ENCODE results near the gene KIF20B. TPM values are rescaled to one million over a fixed set of nuclear protein-coding genes. Genes with fewer than 3 reads are reported as not detected.
"Not testable (repeated sequence)": the region's sequence is repeated elsewhere in the genome, so short reads cannot be mapped to it uniquely, and the experiment has no call there.

KIF20B gene
- polyA plus RNA-seq, 1 donor = 5.3 TPM

DNA sequence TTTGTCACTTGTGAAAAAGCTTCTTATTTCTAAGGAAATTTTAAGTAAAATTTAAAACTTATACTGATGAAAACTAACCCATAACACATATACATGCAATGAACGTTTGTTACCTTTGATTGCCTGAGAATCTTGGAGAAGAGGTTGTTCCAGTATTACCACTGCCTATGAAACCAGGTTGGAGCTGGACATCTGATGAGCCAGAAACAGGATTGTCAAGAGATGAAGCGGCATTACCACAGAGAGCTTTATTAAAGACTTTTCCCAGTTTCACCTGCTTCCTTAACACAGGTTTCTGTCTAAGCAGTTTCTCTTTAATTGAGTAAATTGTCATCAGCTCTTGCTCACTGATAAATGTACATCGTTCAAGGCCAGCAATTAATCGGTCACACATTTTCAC lies 9.0 kb upstream of the KIF20B start:
- no peak for DNase-seq (ENCODE audit: low read depth)

DNA sequence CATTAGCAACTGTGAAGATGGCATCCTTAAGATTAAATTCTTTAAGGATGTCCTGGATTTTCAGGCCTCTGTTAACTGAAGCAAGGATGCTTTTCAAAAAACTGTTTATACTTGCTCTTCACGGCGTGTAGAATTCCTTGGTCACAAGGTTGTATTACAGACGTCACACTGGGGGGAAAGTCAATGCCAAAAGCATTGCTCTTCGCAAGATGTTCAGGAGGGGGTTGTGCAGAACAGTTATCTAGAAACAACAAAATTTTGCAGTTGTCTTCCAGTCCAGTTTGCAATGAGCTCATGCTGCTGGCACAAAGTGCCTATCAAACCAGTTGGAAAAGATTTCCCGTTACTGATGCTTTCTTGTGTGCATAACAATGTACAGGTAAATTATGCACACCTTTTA lies 8.2 kb upstream of the KIF20B start:
- no peak for DNase-seq (ENCODE audit: low read depth)

DNA sequence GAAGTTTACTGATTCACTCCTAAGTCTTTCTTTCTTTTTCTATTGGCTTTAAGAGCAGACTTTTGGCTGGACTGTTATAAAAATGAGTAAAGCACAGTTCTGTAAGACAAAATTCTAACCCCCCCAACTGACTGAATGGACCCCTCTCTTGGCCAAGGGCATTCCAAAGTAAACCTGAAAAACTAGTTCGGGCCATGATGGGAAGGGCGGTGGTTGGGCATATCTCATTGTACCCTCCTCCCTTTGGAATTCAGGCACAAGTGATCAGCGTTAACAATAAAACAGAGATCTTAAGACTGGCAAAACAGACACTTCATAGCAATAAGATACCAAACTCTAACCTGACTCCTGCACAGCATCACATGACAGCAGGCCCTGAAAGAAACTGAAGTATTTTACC lies 6.1 kb upstream of the KIF20B start:
- DNase-seq (ENCODE audit: low read depth) = no peak

DNA sequence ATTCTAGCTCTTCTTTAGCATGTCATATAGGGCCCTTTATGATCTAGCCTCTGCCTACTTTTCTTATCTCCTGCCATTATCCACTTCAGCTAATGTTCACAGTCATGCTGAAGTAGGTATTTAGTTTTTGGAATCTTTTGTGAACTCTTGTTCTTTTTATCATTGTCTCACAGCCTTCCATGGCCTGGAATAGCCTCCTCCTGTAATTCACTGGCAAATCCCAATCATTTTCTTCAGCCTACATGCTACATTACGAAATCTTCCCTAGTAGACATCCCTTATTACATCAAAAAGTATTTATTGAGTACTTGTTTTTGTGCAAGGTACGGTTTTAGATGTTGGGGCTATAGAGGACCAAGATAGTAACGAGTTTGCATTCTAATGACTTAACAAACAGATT lies 3.4 kb upstream of the KIF20B start:
- DNase-seq (ENCODE audit: low read depth) = no peak

DNA sequence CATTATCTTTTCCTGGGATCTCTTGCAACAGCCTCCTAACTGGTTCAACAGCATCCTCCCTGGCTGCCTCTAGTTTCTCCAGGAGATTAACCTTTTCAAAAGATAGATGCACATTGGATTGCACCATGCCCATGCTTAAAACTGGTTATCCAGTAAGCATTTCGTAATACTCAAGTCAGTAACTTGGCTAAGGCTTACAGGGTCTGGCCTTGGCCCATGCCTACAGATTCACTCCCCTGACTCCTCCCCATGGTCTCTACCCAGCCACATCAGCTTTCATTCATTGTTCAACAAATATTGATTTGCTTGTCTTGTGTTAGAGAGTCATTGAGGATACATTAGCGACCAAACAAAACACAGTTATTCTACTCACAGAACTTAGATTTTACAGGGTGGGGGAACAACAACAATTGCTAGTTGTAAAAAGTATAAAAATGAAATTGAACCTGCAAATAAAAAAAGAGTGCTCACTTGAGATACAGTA lies 1.8 kb upstream of the KIF20B start:
- DNase-seq (ENCODE audit: low read depth) = no peak

DNA sequence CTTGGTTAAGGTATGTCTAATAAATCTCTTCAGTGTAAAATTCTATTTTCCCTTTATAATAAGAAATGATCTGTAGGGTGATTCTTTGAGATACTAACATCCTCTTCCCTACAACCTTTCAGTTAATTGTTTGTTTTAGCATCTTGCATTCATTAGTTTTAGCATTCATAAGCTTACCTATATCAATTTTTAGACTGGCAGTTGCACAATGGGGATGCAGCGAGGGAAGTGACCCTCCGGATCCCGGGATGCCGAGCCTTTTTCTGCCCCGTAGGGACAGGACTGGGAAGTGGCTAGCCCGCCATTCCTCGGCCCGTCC lies 508 bp upstream of the KIF20B start:
- DNase-seq (ENCODE audit: low read depth) = no peak

DNA sequence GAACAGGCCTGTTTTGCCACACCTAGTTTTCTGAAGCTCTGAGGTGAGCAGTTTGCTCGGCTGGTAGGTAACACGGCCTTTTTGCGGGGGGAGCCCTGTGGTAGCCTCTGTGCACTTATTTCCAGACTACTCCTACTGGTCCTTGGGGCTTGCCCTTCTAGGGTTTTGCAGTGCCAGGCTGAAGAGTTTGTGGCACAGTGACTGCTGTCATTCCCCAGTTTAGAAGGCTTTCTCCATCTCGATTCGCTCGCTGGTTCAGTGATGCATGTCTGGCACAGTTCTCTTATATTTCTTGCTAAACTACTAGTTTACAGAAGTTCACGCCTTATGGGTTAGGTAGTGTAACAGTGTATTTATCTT lies 711 bp downstream of the KIF20B start:
- no peak for DNase-seq (ENCODE audit: low read depth)

DNA sequence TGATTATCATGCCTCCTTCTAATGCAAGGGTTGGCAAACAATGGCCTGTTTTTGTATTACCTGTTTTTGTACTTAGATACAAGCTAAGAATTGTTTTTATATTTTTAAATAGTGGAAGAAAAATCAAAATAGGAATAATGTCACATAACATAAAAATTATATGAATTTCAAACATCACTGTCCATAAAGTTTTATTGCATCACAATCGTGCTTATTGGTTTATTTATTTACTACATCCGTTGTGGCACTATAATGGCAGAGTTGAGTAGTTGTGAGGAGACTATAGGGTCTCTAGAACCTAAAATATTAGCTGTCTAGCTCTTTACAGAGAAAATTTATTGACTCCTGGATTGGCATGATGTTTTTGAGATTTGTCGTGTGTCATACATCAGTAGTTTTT lies 4.1 kb downstream of the KIF20B start:
- DNase-seq (ENCODE audit: low read depth) = no peak

DNA sequence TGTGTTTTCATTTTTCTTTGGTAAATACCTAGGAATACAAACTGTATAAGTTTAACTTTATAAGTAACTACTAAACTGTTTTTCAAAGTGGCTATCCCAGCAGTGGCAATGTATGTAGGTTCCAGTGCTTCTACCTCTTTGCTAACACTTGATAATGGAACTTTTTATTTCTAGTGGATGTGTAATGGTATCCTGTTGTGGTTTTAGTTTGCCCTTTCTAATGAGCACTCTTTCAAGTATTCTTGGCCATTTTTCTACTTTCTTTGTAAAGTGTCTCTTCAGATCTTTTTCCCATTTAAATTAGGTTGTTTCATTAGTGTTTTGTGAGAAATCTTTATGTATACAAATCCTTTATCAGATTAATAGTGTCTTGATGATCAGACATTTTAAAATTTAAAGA lies 4.6 kb downstream of the KIF20B start:
- DNase-seq (ENCODE audit: low read depth) = no peak

DNA sequence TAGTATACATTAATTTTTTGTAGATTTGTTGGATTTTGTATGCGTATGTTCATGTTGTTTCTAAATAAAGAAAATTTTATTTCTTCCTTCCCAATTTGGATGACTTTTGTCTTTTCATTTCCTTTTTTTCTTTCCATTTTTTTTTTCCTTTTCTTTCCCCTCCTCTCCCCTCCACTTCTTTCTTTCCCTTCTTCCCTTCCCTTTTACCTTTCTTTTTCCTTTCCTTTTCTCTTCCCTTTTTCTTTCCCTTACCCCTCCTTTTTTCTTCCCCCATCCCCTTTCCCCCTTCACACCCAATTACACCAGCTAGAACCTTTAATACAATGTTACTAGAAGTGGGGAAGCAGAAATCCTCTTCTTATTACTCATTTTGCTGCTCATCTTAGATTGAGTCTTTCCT lies 6.0 kb downstream of the KIF20B start:
- no peak for DNase-seq (ENCODE audit: low read depth)

DNA sequence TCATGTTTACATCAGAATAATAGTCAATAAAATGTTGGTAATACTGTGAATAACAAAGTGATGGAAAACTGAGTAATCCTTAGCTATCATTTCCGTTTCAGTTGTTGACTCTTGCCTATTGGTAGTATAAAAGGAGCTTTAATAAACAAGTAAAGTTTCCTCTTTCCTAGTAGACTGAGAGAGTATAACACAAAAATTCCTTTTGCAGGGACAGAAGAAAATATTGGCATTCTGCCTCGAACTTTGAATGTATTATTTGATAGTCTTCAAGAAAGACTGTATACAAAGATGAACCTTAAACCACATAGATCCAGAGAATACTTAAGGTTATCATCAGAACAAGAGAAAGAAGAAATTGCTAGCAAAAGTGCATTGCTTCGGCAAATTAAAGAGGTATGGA lies 9.4 kb downstream of the KIF20B start:
- no peak for DNase-seq (ENCODE audit: low read depth)

DNA sequence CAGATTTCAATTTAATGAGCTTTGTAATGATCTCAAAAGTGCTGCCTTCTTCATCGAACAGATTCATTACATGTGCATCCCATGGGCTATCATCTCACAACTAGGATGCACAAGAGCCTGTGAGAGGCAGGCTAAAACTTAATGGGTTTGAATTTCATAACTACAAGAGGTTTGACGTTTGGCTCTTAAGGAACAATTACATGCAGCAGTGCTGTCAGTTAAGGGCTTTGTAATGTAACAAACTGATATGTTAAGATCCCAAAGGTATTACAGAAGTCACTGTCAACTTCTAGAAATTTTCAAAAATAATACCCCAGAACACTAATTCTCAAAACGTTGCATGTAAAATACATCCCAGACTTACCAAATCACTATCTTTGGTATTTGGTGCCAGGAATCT lies 33.2 kb downstream of the KIF20B start:
- DNase-seq (ENCODE audit: low read depth) = no peak

DNA sequence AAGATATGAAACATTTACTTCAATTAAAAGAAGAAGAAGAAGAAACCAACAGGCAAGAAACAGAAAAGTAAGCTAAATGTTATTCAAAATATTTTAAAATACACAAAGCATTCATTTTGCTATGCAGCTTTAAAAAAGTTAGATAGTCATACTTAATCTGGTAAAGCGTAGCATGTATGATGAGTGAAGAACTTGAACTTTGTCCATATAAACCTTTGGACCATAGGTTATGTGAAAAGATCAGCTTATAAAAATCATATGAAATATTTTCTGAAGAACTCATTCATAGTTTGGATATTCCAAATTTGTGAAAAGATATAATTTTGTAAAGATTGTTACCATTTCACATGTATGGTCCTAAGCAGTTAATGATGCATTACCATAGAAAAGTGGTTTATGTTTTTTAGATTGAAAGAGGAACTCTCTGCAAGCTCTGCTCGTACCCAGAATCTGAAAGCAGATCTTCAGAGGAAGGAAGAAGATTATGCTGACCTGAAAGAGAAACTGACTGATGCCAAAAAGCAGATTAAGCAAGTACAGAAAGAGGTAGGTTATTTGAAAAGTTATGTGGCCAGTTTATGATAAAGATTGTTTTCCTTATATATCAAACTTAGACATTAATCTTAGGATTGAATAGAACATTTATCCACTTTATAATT lies 37.3 kb downstream of the KIF20B start:
- DNase-seq (ENCODE audit: low read depth) = no peak

DNA sequence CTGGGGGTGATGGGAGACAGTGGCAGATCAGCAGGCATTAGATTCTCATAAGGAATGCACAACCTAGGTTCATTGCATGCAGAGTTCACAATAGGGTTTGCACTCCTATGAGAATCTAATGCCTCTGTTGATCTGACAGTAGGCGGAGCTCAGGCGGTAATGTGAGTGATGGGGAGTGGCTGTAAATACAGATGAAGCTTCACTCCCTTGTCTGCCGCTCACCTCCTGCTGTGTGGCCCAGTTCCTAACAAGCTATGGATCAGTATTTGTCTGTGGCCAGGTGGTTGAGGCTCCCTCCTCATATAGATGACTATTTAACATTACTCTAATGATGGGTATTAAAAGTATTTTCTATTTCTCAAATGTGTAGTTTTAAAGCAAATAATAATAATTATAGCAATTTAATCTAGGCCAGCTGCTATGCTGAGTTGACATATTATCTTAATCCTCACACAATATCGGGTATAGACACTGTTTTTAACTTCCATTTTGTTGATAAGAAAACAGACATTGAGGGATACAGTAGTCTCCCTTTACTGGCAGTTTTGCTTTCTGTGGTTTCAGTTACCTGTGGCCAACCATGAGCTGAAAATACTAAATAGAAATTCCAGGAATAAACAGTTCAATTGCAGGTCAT lies 39.9 kb downstream of the KIF20B start:
- DNase-seq (ENCODE audit: low read depth) = no peak

DNA sequence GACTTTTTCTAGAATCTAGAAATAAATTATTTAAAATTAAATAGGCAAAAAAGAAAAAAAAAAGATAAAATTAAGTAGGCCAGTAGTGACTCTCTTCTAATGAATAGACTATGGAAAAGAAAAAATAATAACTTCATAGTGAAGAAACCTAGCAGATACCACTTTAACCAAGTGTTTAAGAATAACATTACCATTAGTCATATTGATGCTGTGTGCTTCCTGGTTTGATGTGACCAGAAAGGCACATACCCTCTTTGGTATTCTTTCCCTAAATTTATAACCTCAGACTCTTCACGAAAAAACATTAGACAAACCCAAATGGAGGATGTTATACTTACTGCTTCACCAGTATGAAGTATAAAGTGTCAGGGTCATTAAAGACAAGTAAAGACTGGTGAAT lies 42.6 kb downstream of the KIF20B start:
- no peak for DNase-seq (ENCODE audit: low read depth)

DNA sequence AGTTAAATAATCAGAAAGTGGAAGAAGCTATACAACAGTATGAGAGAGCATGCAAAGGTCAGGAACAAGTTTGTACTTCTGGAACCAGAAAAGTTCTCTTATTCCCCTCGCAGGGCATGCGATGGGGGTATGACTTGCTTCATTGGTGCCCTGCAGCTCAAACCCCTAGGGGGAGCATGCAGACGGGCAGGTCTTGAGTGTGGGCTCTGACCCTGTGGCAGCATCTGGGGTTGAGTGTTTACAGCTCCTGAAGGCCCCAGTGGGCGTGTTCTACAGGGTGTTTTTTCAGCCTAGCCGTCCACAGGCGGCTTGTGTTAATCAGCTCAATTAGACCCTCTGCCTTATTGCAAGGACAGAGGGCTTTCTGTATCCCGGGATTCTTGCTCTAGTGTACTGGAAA lies 44.5 kb downstream of the KIF20B start:
- no peak for DNase-seq (ENCODE audit: low read depth)

DNA sequence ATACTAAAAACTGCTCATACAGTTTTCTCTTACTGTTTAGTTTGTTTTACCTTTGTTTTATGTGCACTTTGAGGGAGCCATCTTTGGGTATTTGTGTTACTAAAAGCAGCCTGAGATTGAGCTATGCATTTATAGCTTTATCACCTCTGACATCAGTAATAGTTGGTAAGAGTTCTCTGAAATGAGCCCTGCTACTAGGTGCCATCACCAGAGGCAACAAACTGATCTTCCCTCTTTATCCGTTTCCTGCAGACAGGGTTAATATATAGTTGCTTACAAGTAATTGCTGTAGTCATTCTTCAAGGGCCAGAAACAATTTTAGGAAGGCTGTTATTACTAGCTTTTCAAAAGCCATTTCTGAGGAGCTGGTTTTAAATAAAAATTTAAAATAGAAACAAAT lies 49.1 kb downstream of the KIF20B start:
- no peak for DNase-seq (ENCODE audit: low read depth)

DNA sequence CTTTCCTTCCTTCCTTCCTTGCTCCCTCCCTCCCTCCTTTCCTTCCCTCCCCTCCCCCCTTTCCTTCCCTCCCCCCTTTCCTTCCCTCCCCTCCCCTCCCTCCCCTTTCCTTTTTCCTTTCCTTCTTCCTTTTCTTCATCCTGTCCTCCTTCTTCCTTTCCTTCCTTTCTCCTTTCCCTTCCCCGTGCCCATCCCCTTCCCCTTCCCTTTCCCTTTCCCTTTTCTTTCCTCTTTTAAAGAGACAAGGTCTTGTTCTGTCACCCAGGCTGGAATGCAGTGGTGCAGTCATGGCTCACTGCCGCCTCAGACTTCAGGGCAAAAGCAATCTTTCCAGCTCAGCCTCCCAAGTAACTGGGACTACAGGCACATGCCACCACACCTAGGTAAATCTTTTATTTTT lies 54.0 kb downstream of the KIF20B start:
- DNase-seq (ENCODE audit: low read depth) = no peak

DNA sequence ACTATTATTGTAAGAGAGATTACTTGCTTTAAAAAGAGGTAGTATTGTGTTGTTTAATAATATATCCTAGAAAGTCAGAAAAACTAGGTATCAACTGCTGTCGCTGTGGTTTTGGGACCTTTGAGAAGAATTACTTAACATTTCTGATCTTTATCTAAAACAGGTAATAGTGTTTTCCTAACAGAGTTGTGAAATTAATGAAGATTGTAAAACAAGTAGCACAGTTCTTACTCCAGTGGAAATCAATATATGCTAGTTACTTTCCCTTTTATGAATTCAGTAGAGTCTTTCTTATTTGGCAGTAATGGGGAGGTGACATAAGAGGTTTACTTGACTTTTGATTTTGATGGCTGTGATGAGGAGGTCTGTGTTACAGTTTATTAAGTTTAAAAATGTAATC lies 58.1 kb downstream of the KIF20B start:
- no peak for DNase-seq (ENCODE audit: low read depth)

DNA sequence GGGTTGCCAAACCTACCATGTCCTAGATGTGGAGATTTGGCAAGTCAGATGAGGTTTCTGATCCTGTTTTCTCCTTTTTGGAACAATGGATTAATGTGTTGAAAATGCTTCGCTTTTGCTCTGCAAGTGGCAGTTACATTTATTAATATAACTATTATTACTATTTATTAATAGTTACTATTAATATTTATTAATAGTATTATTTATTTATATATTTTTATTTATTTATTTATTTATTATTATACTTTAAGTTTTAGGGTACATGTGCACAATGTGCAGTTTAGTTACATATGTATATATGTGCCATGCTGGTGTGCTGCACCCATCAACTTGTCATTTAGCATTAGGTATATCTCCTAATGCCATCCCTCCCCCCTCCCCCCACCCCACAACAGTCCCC lies 62.3 kb downstream of the KIF20B start:
- DNase-seq (ENCODE audit: low read depth) = not testable (repeated sequence)

DNA sequence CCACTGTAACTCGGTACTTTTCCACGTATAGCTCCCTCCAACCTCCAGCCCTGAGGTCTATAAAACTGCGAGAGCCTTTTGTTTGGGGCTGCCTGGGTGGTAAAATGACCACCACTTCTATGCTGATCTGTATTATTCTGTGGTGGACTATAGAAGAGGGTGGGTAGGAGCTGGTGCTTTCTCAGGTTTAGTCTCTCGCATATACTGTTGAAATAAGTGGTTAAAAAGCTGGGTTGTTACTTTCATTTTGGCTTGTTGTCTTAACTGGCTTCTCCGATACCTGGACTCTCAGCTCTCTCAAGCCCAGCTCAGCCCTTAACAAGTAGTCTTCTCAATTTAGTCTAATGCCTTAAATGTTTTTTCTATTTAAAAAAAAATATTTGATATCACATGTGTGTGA lies 70.3 kb downstream of the KIF20B start:
- no peak for DNase-seq (ENCODE audit: low read depth)

DNA sequence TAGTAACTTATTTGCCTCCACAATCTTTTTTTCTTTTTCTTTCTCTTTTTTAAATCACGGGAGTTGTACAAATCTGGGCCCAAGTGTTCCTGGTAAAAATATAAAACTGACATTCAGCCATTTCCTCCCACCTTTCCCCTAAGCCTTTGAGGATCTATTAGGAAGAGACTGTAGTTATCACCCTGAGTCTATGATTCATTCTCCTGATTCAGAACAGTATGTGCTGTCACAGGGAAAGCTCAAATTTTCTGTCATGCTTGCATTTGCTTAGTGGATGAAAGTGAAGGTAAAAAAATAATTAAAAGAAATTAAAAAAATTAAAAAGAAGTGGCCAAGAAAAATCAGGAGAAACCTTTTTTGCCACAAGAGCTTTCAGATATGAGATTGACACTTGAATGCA lies 71.7 kb downstream of the KIF20B start:
- DNase-seq (ENCODE audit: low read depth) = no peak

DNA sequence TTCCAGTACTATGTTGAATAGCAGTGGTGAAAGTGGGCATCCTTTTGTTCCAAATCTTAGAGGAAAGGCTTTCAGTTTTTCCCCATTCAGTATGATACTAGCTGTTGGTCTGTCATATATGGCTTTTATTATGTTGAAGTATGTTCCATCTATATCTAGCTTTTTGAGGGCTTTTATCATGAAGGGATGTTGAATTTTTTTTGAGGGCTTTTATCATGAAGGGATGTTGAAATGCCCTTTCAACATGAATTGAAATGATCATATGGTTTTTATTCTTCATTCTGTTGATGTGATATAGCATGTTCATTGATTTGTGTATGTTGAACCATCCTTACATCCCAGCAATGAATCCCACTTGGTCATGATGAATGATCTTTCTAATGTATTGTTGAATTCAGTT lies 75.3 kb downstream of the KIF20B start:
- no peak for DNase-seq (ENCODE audit: low read depth)

DNA sequence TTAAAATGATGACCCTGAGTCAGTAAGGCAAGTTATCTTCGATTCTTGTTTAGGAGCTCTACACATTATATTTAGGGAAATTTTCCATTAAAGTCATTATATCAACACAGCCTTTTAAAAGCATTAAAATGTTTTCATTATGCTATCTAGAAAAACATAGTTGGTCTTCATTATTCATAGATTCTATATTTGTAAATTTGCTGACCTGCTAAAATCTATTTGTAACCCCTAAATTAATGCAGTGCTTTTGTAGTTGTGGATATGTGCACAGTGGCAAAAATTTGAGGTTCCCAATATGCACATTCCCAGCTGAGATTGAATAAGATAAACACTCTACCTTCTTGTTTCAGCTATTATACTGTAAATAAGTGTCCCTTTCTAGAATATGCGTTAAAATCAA lies 81.1 kb downstream of the KIF20B start:
- no peak for DNase-seq (ENCODE audit: low read depth)
